ENCODE measurements around the gene YIPF3. TPM values are rescaled to one million over a fixed set of nuclear protein-coding genes. Genes with fewer than 3 reads are reported as not detected.

YIPF3 gene
- total RNA-seq, 2 experiments from 2014 or later, result 32.6 to 33.9 TPM

GRCh38 chr6:43478008-43478372 lies 38.7 kb downstream of the YIPF3 start:
- ATAC-seq (no peak), DNase-seq (peak; percentile 9)
- no peak for TF ChIP-seq CTCF (IDR thresholded peaks at IDR 0.05)
- intact Hi-C loops (cut with micrococcal nuclease), result no loop called here
- peaks cover 50% of the 10 kb centered on the region for H3K4me1 Mint-ChIP-seq (ENCODE audit: low read depth)
- H3K4me3 Mint-ChIP-seq, result peak overlapping the region; percentile 94
- H3K27me3 Mint-ChIP-seq, result no peaks in the 10 kb centered on the region
- H3K27ac Mint-ChIP-seq, result peak overlapping the region; percentile 89
- CTCF ChIA-PET, result interaction anchor here (1.1 to 4.4 kb wide), 5 partner anchors 14 to 209 kb away, joined by 3 to 23 read pairs (median 4); partner anchors contain the start of gene DLK2
- POLR2A ChIA-PET, result interaction anchor here (0.8 to 2.0 kb wide), 12 partner anchors 8 to 152 kb away, joined by 3 to 7 read pairs (median 3); partner anchors contain the start of genes ABCC10 and DLK2
- peaks cover 10% of the 10 kb centered on the region for H3K36me3 Mint-ChIP-seq (ENCODE audit: low read depth)
- no peaks in the 10 kb centered on the region for H3K9me3 Mint-ChIP-seq

GRCh38 chr6:43477235-43478007 lies 39.3 kb downstream of the YIPF3 start, which contains the start of gene TJAP1:
TSS of gene TJAP1 (plus strand) at chr6:43477570. CDS start at chr6:43499002, 21,432 bp downstream.
- peaks cover 10% of the 10 kb centered on the region for H3K36me3 Mint-ChIP-seq (ENCODE audit: low read depth)
- peak within 1 kb of the TSS; percentile 89 for H3K27ac Mint-ChIP-seq
- peak; percentile 100 for ATAC-seq
- no peaks in the 10 kb centered on the region for H3K27me3 Mint-ChIP-seq
- ChIA-PET CTCF (interaction anchor here (1.1 to 4.4 kb wide), 8 partner anchors 8 to 209 kb away, joined by 3 to 23 read pairs (median 4); partner anchors contain the start of genes DLK2, POLR1C and YIPF3), POLR2A (interaction anchor here (0.8 to 2.0 kb wide), 13 partner anchors 9 to 153 kb away, joined by 3 to 7 read pairs (median 3); partner anchors contain the start of genes ABCC10, DLK2, POLR1C and YIPF3)
- no peaks in the 10 kb centered on the region for H3K9me3 Mint-ChIP-seq
- TF ChIP-seq CTCF (IDR thresholded peaks at IDR 0.05), result no peak
- intact Hi-C loops (cut with micrococcal nuclease), result no loop called here
- peak; percentile 98 for DNase-seq
- H3K4me3 Mint-ChIP-seq, result peak within 1 kb of the TSS; percentile 94
- peaks cover 48% of the 10 kb centered on the region for H3K4me1 Mint-ChIP-seq (ENCODE audit: low read depth)

- Mint-ChIP-seq H3K4me1 (ENCODE audit: low read depth) (peaks cover 43% of the 10 kb centered on the region), H3K27ac (peak overlapping the region; percentile 89), H3K9me3 (no peaks in the 10 kb centered on the region), H3K4me3 (peak overlapping the region; percentile 94), H3K27me3 (no peaks in the 10 kb centered on the region), H3K36me3 (ENCODE audit: low read depth) (peaks cover 10% of the 10 kb centered on the region)
- POLR2A ChIA-PET, result interaction anchor here (1.0 to 2.0 kb wide), 9 partner anchors 17 to 153 kb away, joined by 3 to 6 read pairs (median 3); partner anchors contain the start of genes ABCC10, POLR1C and YIPF3
- intact Hi-C loops (cut with micrococcal nuclease), result no loop called here
- CTCF ChIA-PET, result interaction anchor here (1.1 to 4.4 kb wide), 8 partner anchors 8 to 208 kb away, joined by 3 to 23 read pairs (median 4); partner anchors contain the start of genes DLK2, POLR1C and YIPF3
- ATAC-seq (no peak), DNase-seq (no peak)
- peak; percentile 15 for TF ChIP-seq CTCF (IDR thresholded peaks at IDR 0.05)
These were observed 40.0 kb downstream of the YIPF3 start for GRCh38 chr6:43476746-43477145.

- H3K27me3 Mint-ChIP-seq, result no peaks in the 10 kb centered on the region
- H3K9me3 Mint-ChIP-seq, result no peaks in the 10 kb centered on the region
- no peak overlapping the region for H3K4me3 Mint-ChIP-seq
- DNase-seq, result no peak
- ATAC-seq, result no peak
- no peak overlapping the region for H3K27ac Mint-ChIP-seq
- intact Hi-C loops (cut with micrococcal nuclease), result no loop called here
- POLR2A ChIA-PET, result interaction anchor here (1.5 kb wide), 1 partner anchor 42 kb away, joined by 6 read pairs; the partner anchor contains the start of genes POLR1C and YIPF3
- peaks cover 7% of the 10 kb centered on the region for H3K36me3 Mint-ChIP-seq (ENCODE audit: low read depth)
- no peak for TF ChIP-seq CTCF (IDR thresholded peaks at IDR 0.05)
- CTCF ChIA-PET, result interaction anchor here (4.4 kb wide), 1 partner anchor 31 kb away, joined by 23 read pairs; no protein-coding TSS in a partner anchor
- H3K4me1 Mint-ChIP-seq (ENCODE audit: low read depth), result peaks cover 33% of the 10 kb centered on the region
These were observed 41.2 kb downstream of the YIPF3 start for GRCh38 chr6:43475516-43475915.

Measured in activated CD8-positive, alpha-beta T cell treated with anti-CD3 and anti-CD28 coated beads for 36 hours (primary cell).